ENCODE results near the gene HSD17B8. TPM values are rescaled to one million over a fixed set of nuclear protein-coding genes. Genes with fewer than 3 reads are reported as not detected.

Gene HSD17B8
- total RNA-seq, 1 experiment from 2014 or later, result 22.0 TPM

DNA sequence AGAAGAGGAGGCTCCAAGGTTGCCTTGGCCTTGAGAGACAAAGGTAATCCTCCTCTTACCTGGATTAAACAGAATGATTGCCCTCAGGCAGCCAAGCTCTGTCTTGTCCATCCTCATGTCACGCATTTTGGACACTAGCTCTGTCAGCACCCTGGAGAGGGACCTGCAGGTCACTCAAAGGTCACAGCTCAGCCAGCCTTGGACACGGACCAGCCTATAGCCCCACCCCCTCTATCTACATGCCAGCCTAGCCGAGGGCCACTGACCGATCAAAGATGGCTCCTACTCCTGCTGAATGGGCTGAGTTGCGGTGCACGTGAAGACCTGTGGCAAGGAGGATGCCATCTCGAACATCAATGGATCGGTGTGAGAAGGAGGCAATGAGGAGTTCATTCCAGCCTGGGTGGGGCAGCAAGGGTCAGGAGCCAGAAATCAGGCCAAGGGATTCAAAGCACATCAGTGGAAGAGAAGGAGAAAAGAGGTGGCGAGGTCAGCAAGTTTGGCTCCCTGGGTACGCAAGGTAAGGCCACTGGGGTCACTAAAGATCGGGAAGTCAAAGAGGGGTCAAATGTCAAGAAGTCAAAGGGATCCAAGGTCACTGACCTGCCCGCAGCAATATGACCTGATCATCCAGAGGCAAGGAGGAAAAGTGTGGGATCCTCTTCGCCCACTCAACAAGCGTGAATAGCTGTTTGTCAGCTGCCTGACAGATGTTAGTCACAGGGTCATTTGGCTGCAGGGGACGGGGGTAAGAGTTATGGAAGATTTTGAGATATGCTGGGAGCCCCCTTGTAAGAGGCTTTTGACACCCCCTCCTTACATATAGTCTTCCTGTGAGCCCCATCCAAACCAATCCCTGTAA, 8.9 kb upstream of the HSD17B8 start:
- ATAC-seq (no peak), DNase-seq (ENCODE audit: low read depth, low spot score) (no peak)
- no TSS peak for BruUV-seq (replicated peaks)
- peaks cover 33% of the 10 kb centered on the region for H3K79me2 ChIP-seq (ENCODE audit: insufficient read depth, low read length)
- intact Hi-C loops (cut with micrococcal nuclease), result no loop called here
- TF ChIP-seq, protein P1, sequence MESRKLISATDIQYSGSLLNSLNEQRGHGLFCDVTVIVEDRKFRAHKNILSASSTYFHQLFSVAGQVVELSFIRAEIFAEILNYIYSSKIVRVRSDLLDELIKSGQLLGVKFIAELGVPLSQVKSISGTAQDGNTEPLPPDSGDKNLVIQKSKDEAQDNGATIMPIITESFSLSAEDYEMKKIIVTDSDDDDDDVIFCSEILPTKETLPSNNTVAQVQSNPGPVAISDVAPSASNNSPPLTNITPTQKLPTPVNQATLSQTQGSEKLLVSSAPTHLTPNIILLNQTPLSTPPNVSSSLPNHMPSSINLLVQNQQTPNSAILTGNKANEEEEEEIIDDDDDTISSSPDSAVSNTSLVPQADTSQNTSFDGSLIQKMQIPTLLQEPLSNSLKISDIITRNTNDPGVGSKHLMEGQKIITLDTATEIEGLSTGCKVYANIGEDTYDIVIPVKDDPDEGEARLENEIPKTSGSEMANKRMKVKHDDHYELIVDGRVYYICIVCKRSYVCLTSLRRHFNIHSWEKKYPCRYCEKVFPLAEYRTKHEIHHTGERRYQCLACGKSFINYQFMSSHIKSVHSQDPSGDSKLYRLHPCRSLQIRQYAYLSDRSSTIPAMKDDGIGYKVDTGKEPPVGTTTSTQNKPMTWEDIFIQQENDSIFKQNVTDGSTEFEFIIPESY (IDR thresholded peaks at IDR 0.05; ENCODE audit: extremely low read depth, insufficient replicate concordance, low read length), result no peak
- TF ChIP-seq, protein P2, sequence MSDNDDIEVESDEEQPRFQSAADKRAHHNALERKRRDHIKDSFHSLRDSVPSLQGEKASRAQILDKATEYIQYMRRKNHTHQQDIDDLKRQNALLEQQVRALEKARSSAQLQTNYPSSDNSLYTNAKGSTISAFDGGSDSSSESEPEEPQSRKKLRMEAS (IDR thresholded peaks at IDR 0.05), result no peak
- TF ChIP-seq EZH2phosphoT487 (IDR thresholded peaks at IDR 0.05; ENCODE audit: borderline replicate concordance) (no peak), EGR1 (IDR thresholded peaks at IDR 0.05; ENCODE audit: low read depth) (no peak), JUND (IDR thresholded peaks at IDR 0.05) (no peak), YY1 (IDR thresholded peaks at IDR 0.05; ENCODE audit: extremely low read depth, insufficient replicate concordance, low read depth, low read length) (no peak), ZNF274 (IDR thresholded peaks at IDR 0.05; ENCODE audit: low read depth, low read length) (no peak), CEBPB (IDR thresholded peaks at IDR 0.05; ENCODE audit: low read depth) (no peak), ZFX (IDR thresholded peaks at IDR 0.05) (no peak), POLR2A (IDR thresholded peaks at IDR 0.05; ENCODE audit: borderline replicate concordance, extremely low read depth, insufficient read depth, insufficient read length) (no peak), ELF1 (IDR thresholded peaks at IDR 0.05; ENCODE audit: borderline replicate concordance, low read depth) (no peak), SIN3A (IDR thresholded peaks at IDR 0.05; ENCODE audit: low read depth) (no peak)
- TF ChIP-seq, protein P3, sequence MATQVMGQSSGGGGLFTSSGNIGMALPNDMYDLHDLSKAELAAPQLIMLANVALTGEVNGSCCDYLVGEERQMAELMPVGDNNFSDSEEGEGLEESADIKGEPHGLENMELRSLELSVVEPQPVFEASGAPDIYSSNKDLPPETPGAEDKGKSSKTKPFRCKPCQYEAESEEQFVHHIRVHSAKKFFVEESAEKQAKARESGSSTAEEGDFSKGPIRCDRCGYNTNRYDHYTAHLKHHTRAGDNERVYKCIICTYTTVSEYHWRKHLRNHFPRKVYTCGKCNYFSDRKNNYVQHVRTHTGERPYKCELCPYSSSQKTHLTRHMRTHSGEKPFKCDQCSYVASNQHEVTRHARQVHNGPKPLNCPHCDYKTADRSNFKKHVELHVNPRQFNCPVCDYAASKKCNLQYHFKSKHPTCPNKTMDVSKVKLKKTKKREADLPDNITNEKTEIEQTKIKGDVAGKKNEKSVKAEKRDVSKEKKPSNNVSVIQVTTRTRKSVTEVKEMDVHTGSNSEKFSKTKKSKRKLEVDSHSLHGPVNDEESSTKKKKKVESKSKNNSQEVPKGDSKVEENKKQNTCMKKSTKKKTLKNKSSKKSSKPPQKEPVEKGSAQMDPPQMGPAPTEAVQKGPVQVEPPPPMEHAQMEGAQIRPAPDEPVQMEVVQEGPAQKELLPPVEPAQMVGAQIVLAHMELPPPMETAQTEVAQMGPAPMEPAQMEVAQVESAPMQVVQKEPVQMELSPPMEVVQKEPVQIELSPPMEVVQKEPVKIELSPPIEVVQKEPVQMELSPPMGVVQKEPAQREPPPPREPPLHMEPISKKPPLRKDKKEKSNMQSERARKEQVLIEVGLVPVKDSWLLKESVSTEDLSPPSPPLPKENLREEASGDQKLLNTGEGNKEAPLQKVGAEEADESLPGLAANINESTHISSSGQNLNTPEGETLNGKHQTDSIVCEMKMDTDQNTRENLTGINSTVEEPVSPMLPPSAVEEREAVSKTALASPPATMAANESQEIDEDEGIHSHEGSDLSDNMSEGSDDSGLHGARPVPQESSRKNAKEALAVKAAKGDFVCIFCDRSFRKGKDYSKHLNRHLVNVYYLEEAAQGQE (IDR thresholded peaks at IDR 0.05; ENCODE audit: low read depth), result no peak
- TF ChIP-seq, protein P4, sequence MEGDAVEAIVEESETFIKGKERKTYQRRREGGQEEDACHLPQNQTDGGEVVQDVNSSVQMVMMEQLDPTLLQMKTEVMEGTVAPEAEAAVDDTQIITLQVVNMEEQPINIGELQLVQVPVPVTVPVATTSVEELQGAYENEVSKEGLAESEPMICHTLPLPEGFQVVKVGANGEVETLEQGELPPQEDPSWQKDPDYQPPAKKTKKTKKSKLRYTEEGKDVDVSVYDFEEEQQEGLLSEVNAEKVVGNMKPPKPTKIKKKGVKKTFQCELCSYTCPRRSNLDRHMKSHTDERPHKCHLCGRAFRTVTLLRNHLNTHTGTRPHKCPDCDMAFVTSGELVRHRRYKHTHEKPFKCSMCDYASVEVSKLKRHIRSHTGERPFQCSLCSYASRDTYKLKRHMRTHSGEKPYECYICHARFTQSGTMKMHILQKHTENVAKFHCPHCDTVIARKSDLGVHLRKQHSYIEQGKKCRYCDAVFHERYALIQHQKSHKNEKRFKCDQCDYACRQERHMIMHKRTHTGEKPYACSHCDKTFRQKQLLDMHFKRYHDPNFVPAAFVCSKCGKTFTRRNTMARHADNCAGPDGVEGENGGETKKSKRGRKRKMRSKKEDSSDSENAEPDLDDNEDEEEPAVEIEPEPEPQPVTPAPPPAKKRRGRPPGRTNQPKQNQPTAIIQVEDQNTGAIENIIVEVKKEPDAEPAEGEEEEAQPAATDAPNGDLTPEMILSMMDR (IDR thresholded peaks at IDR 0.05 in 2 of 3, conservative IDR thresholded peaks at IDR 0.05 in 1 of 3; ENCODE audit: borderline replicate concordance in 1 of 3, insufficient read depth in 1 of 3, low read depth in 2 of 3, low read length in 2 of 3), result no peak
- TF ChIP-seq, protein P5, sequence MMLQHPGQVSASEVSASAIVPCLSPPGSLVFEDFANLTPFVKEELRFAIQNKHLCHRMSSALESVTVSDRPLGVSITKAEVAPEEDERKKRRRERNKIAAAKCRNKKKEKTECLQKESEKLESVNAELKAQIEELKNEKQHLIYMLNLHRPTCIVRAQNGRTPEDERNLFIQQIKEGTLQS (IDR thresholded peaks at IDR 0.05), result no peak
- no peaks in the 10 kb centered on the region for H4K20me1 ChIP-seq (ENCODE audit: insufficient read depth)
- no peak overlapping the region for H3K4me2 ChIP-seq (ENCODE audit: low read length)
- peaks cover 20 to 28% of the 10 kb centered on the region in 2 experiments; a peak in 3 of 4 replicates for H3K36me3 ChIP-seq (ENCODE audit: control insufficient read depth in 1 of 2, insufficient read depth in 2 of 2, low read length in 2 of 2)
- ChIA-PET RAD21 (ENCODE audit: low non-redundant PET in 1 of 2, low total read pairs in 2 of 2, uncharacterized antibody in 2 of 2, unreplicated experiment in 2 of 2) (no interaction called here), CTCF (interaction anchor here (1.1 kb wide), 1 partner anchor 211 kb away, joined by 3 read pairs; no protein-coding TSS in a partner anchor), POLR2A (no interaction called here)
- peaks cover 15 to 27% of the 10 kb centered on the region in 2 experiments; a peak in 3 of 4 replicates for H3K4me1 ChIP-seq (ENCODE audit: control insufficient read depth in 1 of 2, insufficient read depth in 2 of 2, low read length in 2 of 2)
- H3K9ac ChIP-seq (ENCODE audit: low read length), result no peak overlapping the region
- H3K27me3 ChIP-seq (ENCODE audit: insufficient read depth, low read length), result no peaks in the 10 kb centered on the region
- H3K9me2 ChIP-seq (ENCODE audit: insufficient read depth), result no peaks in the 10 kb centered on the region
- no peak overlapping the region for H2AFZ ChIP-seq (ENCODE audit: low read depth, low read length, poor library complexity, severe bottlenecking)
- no peak overlapping the region for H3K4me3 ChIP-seq (replicated peaks in 1 of 2; ENCODE audit: low read depth in 1 of 2, low read length in 2 of 2)
- H3K9me3 ChIP-seq (ENCODE audit: control insufficient read depth in 1 of 2, insufficient read depth in 1 of 2, low read depth in 1 of 2, low read length in 2 of 2), result no peaks in the 10 kb centered on the region
- H3K27ac ChIP-seq (ENCODE audit: low read depth, low read length), result no peak overlapping the region

All from HCT116 (cell line).